Muscle of back (tissue), 11 donors: Measurements from ENCODE around the gene ODC1. TPM values are rescaled to one million over a fixed set of nuclear protein-coding genes. Genes with fewer than 3 reads are reported as not detected.

Experiments used
- DNase-seq, 3 donors: peaks; one replicate each; pipeline versions ENCODE4 v3.0.0 to v3.0.0-alpha.2; 2013
- polyA plus RNA-seq, 10 donors: library from polyadenylated mRNA; unstranded; fragments of 120-200 nt; gene quantifications; one replicate each; pipeline ENCODE4 v1.2.1, GENCODE V29; 2013; ENCODE audit not compliant: insufficient read length in 10 of 10

ODC1 gene
- polyA plus RNA-seq, 10 donors = 88.0 to 128 (median 109) TPM

DNA sequence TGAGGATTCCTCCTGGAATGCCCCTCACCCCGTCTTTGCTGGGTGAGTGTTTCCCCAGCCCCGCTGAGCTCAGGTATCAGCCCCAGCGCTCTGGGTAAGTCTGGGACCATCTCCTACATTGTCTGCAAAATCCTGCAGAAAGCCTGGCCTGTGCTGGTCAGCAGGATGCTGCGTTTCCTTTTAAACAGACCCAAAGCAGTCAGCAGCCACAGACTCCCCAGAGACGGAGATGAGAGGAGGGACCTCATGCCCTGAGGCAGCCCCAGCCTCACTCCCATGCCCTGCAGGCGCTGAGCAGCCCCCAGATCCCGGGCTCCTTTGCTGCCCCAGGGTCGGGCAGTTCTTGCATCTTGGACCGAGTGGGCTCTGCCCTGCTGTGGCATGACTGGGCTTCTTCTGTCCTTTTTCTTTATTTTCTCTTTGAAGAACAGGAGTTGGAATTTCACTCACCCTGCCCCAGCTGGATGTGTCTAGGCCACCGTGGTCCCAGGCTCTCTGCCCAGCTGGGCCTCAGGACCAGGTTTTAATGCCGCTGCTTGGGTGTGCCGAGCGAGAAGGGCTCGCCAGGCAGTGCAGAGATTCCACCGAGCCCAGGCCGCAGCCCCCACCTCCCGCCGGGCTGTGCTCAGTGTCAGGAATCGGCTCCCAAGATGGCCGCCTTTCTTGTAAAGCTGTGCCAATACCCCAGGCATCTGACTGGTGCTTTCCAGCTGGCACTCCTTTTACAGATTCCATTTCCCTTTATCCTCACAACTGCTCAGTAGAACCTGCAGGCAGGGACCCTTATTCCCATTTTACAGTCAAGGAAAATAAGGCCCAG lies 43.6 kb downstream of the ODC1 start:
- peak in 2 of 3 donors; percentile 40 to 67 for DNase-seq

DNA sequence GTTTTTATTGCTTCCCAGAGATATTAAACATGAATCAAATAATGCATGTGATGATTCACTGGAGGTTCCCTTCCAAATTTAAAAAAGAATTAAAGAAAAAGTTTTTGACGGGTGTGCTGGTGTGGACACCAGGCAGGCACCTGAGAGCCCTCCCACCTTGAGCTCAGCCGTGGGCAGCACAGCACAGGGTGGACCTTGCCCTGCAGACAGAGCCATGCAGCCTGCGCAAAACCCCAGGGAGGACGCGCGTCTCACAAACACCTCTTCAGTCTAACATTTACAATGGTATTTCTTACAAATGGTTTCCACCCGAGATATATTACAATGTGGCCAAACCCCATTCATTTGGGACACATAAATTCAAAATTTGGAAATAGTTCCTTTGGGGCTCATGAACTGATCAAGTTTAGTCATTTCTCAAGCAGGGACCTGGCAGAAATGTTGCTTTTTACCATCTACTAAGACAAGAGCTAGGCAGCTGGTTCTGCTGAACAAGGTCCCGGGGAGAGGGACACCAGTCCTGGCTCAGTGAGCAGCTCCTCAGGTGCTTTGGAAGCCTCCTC lies 45.4 kb downstream of the ODC1 start:
- no peak for DNase-seq

DNA sequence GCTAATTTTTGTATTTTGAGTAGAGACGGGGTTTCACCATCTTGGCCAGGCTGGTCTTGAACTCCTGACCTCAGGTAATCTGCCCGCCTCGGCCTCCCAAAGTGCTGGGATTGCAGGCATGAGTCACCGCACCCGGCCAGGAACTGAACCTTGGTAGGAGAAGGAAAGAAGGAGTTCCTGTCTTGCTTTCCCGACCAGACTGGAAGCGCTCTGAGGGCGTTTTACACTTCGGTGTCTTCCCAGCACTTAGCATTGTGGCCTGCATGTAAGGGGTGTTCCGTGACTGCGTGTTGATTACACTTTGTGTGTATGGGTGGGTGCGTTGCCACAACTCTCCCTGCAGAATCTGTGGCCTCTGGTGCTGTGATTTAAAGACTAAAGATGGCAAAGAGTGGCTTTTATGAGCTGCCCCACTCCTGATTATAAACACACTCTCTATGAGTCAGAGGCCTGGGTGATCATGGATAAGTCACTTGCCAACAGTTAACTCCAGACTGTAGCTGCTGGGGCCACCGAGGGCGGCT lies 46.0 kb downstream of the ODC1 start:
- DNase-seq = no peak

DNA sequence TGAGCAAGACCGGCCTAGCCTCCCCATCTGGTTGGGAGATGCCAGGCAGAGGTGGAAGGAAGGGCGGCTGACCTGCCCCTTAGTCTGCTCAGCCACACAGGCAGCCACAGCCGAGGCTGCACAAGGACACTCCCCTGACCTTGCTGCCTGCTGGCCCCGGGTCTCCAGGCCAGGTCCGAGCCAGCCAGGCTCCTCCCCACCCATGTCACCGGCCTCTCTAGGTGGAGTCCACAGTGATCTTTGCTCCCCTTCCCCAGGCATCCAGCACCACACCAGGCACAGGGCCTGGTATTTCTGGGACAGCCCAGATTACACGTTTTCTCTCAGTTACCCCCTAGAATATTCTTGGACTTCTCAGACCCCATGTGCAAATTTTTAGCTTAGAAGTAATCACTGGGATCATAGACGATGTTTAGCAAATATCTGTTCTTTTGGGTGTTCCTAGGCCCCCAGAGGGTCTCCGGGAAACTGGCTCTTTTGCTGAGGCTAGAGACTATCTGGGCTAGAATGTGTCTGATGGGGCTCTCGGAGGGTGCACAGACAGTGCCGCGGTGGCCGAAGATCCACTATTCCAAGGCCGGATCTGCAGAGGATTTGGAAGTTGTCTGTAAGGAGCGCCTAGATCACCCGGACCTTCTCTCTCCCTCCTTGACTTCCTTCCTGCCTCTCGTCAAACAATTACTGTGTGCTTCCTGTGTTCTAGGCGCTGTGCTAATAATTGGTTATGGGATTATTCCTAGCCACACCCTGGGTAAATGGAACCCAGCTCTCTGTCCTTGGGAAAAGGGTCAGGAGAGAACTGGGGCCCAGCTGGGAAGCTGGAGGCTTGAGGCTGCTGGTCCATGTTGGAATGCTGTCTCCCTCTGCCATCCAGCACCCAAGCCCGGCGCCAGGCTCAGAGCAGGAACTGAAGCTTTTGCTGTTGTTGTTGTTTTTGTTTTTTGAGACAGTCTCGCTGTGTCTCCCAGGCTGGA lies 46.9 kb downstream of the ODC1 start:
- no peak for DNase-seq

DNA sequence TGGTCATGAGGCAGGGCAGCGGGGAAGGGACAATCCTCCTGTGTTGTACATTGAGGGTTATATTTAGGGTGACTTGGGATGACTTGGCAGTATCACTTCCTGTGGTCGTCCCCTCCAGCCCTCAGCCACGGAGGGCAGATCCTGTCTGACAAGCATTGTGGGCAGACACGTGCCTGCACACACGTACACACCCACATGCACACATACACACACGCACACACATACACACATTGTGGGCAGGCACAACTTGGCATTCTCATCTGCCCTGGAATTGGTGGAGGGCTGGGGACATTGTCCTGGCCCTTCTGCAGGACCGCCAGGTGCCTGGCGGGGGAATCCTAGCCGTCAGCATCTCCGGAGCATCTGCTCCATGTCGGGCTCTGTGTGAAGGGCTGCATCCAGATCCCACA lies 47.6 kb downstream of the ODC1 start:
- peak in 1 of 3 donors; percentile 63 for DNase-seq

DNA sequence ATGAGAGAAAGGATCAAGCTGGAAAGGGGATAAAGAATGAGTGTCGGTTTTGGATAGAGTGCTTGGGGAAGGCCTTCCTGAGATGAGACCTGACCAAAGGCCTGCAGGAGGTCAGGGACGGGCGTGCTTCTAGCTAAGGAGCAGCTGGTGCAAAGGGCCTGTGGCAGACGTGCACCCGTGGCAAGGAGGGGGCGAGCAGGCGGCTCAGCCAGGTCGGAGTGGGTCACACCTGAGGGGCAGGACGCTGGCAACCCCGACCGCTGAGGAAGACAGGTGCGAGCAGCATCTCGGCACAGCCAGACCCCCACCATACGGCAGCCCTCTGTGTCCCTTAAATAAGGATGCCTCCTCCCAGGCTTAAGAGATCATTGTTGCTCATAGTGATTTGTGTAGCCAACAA lies 48.1 kb downstream of the ODC1 start:
- DNase-seq = no peak

DNA sequence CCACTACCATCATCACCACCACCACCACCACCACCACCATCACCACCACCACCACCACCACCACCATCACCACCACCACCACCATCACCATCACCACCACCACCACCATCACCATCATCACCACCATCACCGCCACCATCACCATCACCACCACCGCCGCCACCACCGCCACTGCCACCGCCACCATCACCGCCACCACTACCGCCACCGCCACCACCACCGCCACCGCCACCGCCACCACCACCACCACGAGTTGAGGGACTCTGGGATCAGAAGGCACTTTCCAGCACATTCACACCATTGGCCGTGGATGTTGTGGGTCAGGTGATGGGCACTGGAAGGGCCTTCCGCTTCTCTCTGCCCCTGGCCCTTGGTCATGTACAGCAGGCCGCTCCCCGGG lies 48.8 kb downstream of the ODC1 start:
- DNase-seq = no peak

DNA sequence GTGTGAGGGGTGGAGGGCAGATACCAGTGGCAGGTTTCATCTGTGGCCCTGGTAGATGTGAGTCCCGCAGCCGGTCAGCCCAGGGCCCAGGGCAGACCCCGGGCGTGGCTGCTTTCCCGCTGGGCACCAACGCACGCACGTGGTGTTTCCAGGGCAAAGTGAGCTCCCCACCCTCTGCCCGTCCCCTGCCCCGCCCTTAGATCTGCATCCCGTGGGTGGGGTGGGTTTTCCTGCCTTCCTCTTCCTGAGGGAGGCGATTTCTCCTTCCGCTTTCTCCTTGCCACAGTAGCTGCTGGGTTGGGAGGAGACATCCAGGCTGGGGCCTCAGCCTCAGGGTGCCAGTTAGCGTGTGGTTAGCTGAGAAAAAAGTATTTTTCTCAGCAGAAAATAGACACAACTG lies 49.6 kb downstream of the ODC1 start:
- no peak for DNase-seq

DNA sequence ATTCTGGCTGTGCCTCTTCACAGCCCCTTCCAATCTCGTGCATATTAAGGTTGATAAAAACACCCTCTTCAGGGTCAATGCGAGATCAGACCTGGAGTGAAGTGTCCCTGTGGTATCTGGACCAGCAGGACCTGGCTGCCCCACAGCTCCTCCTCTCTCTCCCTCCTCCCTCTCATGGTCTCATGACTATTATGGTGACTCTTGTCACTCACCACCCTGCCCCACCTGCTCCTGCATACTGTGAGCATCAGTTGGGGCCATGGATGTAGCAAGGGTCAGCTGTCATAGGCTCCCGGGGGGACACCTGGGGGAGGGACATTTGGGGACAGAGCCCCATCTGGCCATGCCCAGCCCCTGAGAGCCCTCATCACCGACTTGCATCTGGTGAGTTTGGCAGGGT lies 50.2 kb downstream of the ODC1 start:
- DNase-seq = no peak

DNA sequence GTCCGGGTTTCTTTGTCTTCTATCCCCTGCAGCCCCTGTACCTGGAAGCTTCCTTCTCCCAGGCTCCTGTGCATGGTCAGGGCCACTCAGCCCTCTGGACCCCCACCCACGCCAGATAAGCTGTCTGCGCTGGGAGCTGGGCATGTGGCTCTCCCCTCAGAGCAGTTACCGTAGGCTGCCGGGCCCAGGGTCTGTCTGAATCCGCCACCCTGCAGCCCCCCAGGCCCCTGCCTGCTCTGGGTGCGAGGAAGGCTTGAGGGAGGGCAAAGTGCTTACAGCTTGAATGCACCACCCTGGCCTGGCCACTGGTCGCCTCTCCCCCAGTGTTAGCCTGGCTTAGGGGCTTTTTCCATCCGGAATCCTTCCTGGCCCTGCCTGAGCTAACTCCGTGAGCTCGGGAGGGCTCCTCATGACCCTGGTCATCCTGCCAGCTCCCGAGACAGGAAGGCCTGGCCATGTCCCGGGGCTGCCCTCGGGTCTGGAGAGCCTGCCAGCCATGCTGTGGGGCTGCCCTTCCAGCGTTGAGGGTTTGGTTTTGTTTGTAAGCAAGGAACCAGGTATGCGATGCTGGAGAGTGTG lies 50.7 kb downstream of the ODC1 start:
- DNase-seq = no peak

DNA sequence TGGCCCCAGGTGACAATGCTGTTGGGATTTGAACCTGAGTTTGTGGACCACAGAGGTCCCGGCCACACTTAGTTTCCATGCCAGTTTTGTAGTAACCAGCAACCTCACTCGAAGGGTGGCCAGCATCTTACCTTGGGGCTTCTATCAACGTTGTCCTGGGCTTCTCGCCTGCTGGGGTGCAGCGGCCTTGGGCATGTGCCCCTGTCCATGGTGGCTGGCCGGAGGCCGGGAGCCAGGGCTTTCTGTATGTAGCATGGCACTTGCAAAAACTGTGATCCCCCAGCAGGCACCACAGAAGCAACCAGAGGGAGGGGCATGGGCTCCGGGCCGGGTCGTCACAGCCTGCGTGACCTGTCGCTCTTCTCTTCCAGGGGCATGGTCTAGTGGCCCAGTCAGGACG lies 51.7 kb downstream of the ODC1 start:
- DNase-seq = no peak

DNA sequence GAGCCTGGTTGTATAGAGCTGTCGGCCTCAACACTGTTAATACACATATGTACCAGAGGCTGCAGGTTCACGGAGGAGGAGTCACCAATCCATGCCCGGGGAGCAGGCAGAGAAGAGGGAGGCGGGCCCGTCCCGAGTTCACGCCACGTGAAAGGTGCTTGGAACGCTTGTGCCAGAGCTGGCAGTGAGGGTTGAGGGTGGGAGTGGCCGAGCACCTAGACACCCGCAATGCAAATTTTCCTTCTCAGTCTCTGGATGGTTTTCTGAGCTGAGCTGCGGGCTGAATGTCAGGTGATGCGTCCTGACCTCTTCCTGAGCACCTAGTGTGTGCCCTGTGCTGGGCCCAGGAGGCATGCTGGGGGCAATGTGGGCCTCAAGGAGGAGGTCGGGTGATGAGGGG lies 52.2 kb downstream of the ODC1 start:
- no peak for DNase-seq

DNA sequence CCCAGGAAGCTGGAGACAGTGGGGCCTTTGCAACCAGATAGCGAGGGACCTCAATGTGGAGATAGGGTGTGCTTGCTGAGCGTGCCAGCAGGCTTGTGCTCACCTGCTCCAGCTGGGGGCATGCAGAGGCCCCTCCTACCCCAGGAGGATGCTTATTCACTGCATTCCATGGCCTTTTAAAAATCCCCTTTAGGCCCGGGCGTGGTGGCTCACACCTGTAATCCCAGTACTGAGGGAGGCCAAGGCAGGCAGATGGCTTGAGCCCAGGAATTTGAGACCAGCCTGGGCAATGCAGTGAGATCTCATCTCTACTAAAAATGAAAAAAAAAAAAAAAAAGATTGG lies 54.5 kb downstream of the ODC1 start:
- DNase-seq = no peak

DNA sequence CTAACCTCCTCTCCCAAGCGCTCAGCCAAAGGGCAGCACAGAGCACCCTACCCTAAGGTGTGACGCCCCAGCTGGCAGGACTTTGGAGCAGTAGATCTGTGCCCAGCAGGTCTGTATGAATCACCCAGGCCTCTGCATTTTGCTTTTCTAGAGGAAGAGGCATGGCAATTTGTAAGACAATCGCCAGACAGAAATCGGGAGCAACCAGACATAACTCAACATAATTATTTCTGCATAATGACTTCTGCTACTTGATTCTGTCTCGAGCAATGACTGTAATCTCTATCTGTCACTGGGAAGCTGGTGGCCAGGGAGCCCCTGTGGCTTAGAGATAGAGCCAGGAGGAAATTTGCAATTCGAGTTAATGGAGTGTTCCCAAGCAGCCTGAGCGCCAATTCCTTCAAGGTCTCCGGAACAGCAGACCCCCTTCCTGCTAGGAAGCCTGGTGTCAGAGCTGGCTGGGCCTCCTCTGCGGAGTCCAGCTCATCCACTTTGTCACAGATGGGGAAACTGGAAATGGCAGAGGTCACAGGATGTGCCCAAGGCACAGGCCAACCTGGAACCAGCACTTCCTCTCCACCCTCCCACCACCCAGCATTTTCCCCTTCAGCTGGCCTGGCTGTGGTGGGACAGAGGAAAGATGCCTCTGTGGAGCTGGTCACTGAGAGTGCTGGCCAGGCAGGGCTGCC lies 55.0 kb downstream of the ODC1 start:
- DNase-seq = no peak

DNA sequence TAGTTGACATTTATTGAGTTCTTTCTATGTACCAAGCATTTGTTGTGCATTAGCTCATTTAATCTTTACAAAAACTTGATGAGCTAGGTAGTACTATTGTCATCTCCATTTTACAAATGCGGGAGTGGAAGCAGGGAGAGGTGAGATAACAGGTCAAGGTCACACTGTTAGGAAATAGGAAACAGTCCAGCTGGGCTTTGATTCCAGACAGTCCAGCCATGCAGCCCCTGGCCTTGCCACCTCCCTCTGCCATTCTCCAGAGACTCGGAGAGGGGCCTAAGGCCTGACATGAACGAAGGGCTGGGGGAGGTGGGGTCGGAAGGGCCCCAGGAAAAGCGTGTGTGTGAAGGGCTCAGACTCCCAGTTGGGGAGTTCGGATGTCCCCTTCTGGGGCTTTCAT lies 55.6 kb downstream of the ODC1 start:
- DNase-seq = no peak

DNA sequence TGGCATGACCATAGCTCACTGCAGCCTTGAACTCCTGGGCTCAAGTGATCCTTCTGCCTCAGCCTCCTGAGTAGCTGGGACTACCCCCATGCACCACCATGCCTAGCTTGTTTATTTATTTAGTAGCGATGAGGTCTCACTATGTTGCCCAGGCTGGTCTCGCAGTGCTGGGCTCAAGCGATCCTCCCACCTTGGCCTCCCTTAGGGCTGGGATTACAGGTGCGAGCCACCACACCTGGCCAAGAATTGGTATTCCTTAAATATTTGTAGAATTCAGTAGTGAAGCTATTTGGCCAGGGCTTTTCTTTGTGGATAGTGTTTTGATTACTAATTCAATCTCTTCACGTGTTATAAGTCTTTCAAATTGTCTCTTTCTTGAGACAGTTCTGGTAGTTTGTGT lies 56.0 kb downstream of the ODC1 start:
- DNase-seq = no peak

DNA sequence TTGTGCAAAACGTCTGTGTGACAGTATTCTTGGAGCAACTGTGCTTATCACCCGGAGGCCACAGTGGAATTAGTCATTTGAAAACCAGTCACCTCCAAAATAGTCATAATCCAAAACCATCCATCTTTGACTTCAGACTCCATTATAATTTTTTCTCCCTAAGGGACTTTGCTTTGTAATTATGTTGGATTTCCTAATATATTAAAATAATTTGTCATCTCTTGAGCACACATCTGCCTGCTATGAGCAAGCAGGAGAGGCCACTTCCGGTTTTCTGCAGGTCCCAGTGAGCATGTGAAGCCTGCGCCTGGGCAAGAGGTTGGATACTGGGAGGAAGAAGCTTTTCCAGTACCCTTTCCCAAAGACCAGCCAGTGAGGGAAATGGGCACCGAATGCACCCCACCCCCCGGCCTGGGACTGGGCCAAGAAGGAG lies 57.7 kb downstream of the ODC1 start:
- DNase-seq = no peak
